Hematopoietic multipotent progenitor cell (in vitro differentiated cells): ENCODE data around the gene GSTM1. TPM values are rescaled to one million over a fixed set of nuclear protein-coding genes. Genes with fewer than 3 reads are reported as not detected.
A peak's percentile ranks its signal among the peaks of the same experiment; 100 is the strongest.
"Not testable (repeated sequence)": the region's sequence is repeated elsewhere in the genome, so short reads cannot be mapped to it uniquely, and the experiment has no call there.

ENCODE experiments used
- DNase-seq, 3 donors: peaks; one replicate each; pipeline ENCODE4 v3.0.0-alpha.2; 2011 to 2015; ENCODE audit warnings: low read depth in 2 of 3, low spot score in 2 of 3
- total RNA-seq: library from RNA; depleted of rRNA; stranded (reverse); fragments of >200 nt; gene quantifications from one replicate; pipeline ENCODE4 v1.2.3, GENCODE V29; 2012

Gene GSTM1
- total RNA-seq, 1 donor: not detected

GRCh38 chr1:109695138-109695537 is 7.5 kb downstream of the GSTM1 start:
- DNase-seq: not testable (repeated sequence)

- no peak for DNase-seq
Observed at GRCh38 chr1:109697066-109697465, 9.4 kb downstream of the GSTM1 start.

- not testable (repeated sequence) for DNase-seq
Observed at GRCh38 chr1:109697861-109698260, 10.2 kb downstream of the GSTM1 start.

- not testable (repeated sequence) for DNase-seq
Observed at GRCh38 chr1:109702940-109703339, 15.3 kb downstream of the GSTM1 start.

- DNase-seq: no peak
Observed at GRCh38 chr1:109704173-109704572, 16.6 kb downstream of the GSTM1 start.

- DNase-seq: no peak
Observed at GRCh38 chr1:109705411-109705810, 17.8 kb downstream of the GSTM1 start.

- DNase-seq: not testable (repeated sequence)
Observed at GRCh38 chr1:109708949-109709348, 21.3 kb downstream of the GSTM1 start.

- not testable (repeated sequence) for DNase-seq
Observed at GRCh38 chr1:109709822-109710221, 22.2 kb downstream of the GSTM1 start.

GRCh38 chr1:109711593-109712320 is 24.1 kb downstream of the GSTM1 start, which contains the start of gene GSTM5:
TSS of gene GSTM5 (plus strand) at chr1:109712251. CDS start at chr1:109712313, 62 bp downstream.
- DNase-seq: peak in 2 of 3 donors; percentile 23 to 33

GRCh38 chr1:109712321-109712864 is 24.8 kb downstream of the GSTM1 start:
- no peak for DNase-seq

- DNase-seq: no peak
Observed at GRCh38 chr1:109713636-109714035, 26.0 kb downstream of the GSTM1 start.

- DNase-seq: no peak
Observed at GRCh38 chr1:109714661-109715372, 27.2 kb downstream of the GSTM1 start.

GRCh38 chr1:109716121-109716520 is 28.5 kb downstream of the GSTM1 start:
- DNase-seq: no peak

- no peak for DNase-seq
Observed at GRCh38 chr1:109716570-109717090, 29.0 kb downstream of the GSTM1 start.

- no peak for DNase-seq
Observed at GRCh38 chr1:109717729-109718128, 30.1 kb downstream of the GSTM1 start.

- DNase-seq: no peak
Observed at GRCh38 chr1:109718495-109718894, 30.9 kb downstream of the GSTM1 start.

- peak in 1 of 3 donors; percentile 21 for DNase-seq
Observed at GRCh38 chr1:109719337-109719837, 31.8 kb downstream of the GSTM1 start.

GRCh38 chr1:109721042-109721441 is 33.4 kb downstream of the GSTM1 start:
- no peak for DNase-seq

GRCh38 chr1:109721971-109722370 is 34.4 kb downstream of the GSTM1 start:
- DNase-seq: no peak

GRCh38 chr1:109722908-109723691 is 35.5 kb downstream of the GSTM1 start:
- no peak for DNase-seq
